GM12801 (cell line): ENCODE data around the gene EIF2S3.

Experiments used
- CTCF ChIP-seq: IDR thresholded peaks from one replicate; pipeline ENCODE4 v1.5.1; 2011; ENCODE audit warnings: control low read depth; ENCODE audit not compliant: insufficient read length; ENCODE audit errors: extremely low read depth

EIF2S3 gene

GRCh38 chrX:24027086-24027485 is 27.7 kb upstream of the EIF2S3 start, which contains the start of gene KLHL15:
TSS of gene KLHL15 (minus strand) at chrX:24027186. CDS start at chrX:24006693, 20,493 bp downstream.
- TF ChIP-seq CTCF, result no peak

- TF ChIP-seq CTCF, result no peak
Observed at GRCh38 chrX:24027985-24028384, 26.8 kb upstream of the EIF2S3 start.

GRCh38 chrX:24030597-24030996 is 24.2 kb upstream of the EIF2S3 start:
- TF ChIP-seq CTCF, result no peak

GRCh38 chrX:24034485-24034884 is 20.3 kb upstream of the EIF2S3 start:
- no peak for TF ChIP-seq CTCF

GRCh38 chrX:24037729-24038128 is 17.0 kb upstream of the EIF2S3 start:
- no peak for TF ChIP-seq CTCF

- no peak for TF ChIP-seq CTCF
Observed at GRCh38 chrX:24055043-24055356, 244 bp downstream of the EIF2S3 start.

- no peak for TF ChIP-seq CTCF
Observed at GRCh38 chrX:24063488-24063887, 8.7 kb downstream of the EIF2S3 start.

GRCh38 chrX:24069877-24070276 is 15.1 kb downstream of the EIF2S3 start:
- no peak for TF ChIP-seq CTCF
